HepG2 (cell line): ENCODE measurements around the gene TMEM141. TPM values are rescaled to one million over a fixed set of nuclear protein-coding genes. Genes with fewer than 3 reads are reported as not detected.

Experiments used
- ATF4 ChIP-seq, 2 experiments: fragments of 450-650 bp in 1 of 2; sonication (generic) in 1 of 2; formaldehyde crosslinking; IDR thresholded peaks; 2 replicates each; pipeline versions ENCODE4 v1.5.0 to v1.8.0; 2020 to 2022; ENCODE audit warnings: mild to moderate bottlenecking in 1 of 2, missing genetic modification reagents in 1 of 2
- DR1 ChIP-seq: sonication (generic); formaldehyde crosslinking; IDR thresholded peaks from 2 replicates; pipeline ENCODE4 v1.8.0; 2021; ENCODE audit warnings: mild to moderate bottlenecking, missing genetic modification reagents, inconsistent platforms
- HOXA7 ChIP-seq: sonication (generic); formaldehyde crosslinking; IDR thresholded peaks from 2 replicates; pipeline ENCODE4 v1.8.1; 2022; ENCODE audit warnings: mild to moderate bottlenecking, missing genetic modification reagents, moderate library complexity
- PAWR ChIP-seq: sonication (generic); formaldehyde crosslinking; IDR thresholded peaks from 2 replicates; pipeline ENCODE4 v1.4.0; 2020; ENCODE audit warnings: missing genetic modification reagents, mild to moderate bottlenecking, borderline replicate concordance
- TCF12 ChIP-seq, 2 experiments: fragments of 450-650 bp in 1 of 2; sonication (generic) in 1 of 2; formaldehyde crosslinking in 1 of 2; IDR thresholded peaks; 2 replicates each; pipeline versions ENCODE4 v1.6.1 to v1.8.0; 2017 to 2022; ENCODE audit warnings: antibody characterized with exemption in 1 of 2, mild to moderate bottlenecking in 1 of 2, missing genetic modification reagents in 1 of 2, moderate library complexity in 1 of 2
- ZC3H4 ChIP-seq: sonication (generic); formaldehyde crosslinking; IDR thresholded peaks from 2 replicates; pipeline ENCODE4 v1.4.0; 2020; ENCODE audit warnings: missing genetic modification reagents, borderline replicate concordance
- ZKSCAN5 ChIP-seq: sonication (generic); formaldehyde crosslinking; IDR thresholded peaks from 2 replicates; pipeline ENCODE4 v1.5.1; 2020; ENCODE audit warnings: mild to moderate bottlenecking, missing genetic modification reagents
- ZNF18 ChIP-seq: sonication (generic); formaldehyde crosslinking; IDR thresholded peaks from 2 replicates; pipeline ENCODE4 v1.8.0; 2022; ENCODE audit warnings: mild to moderate bottlenecking, missing genetic modification reagents; ENCODE audit not compliant: insufficient replicate concordance
- ZNF260 ChIP-seq: sonication (generic); formaldehyde crosslinking; IDR thresholded peaks from 2 replicates; pipeline ENCODE4 v1.4.0; 2020; ENCODE audit warnings: missing genetic modification reagents, low read depth, mild to moderate bottlenecking, borderline replicate concordance
- ZNF503 ChIP-seq: sonication (generic); formaldehyde crosslinking; IDR thresholded peaks from 2 replicates; pipeline ENCODE4 v1.4.0; 2020; ENCODE audit warnings: missing genetic modification reagents
- ZNF552 ChIP-seq: sonication (generic); formaldehyde crosslinking; IDR thresholded peaks from 2 replicates; pipeline ENCODE4 v1.9.0; 2022; ENCODE audit warnings: missing genetic modification reagents, mild to moderate bottlenecking, borderline replicate concordance
- ZNF605 ChIP-seq: sonication (generic); formaldehyde crosslinking; IDR thresholded peaks from 2 replicates; pipeline ENCODE4 v1.8.0; 2022; ENCODE audit warnings: mild to moderate bottlenecking, missing genetic modification reagents
- ZNF609 ChIP-seq: sonication (generic); formaldehyde crosslinking; IDR thresholded peaks from 2 replicates; pipeline ENCODE4 v1.4.0; 2020; ENCODE audit warnings: mild to moderate bottlenecking, missing genetic modification reagents, borderline replicate concordance
- ZNF761 ChIP-seq: sonication (generic); formaldehyde crosslinking; conservative IDR thresholded peaks from 2 replicates; pipeline ENCODE4 v1.4.0; 2020; ENCODE audit warnings: mild to moderate bottlenecking, missing genetic modification reagents
- ZSCAN30 ChIP-seq: sonication (generic); formaldehyde crosslinking; IDR thresholded peaks from 2 replicates; pipeline ENCODE4 v1.5.0; 2020; ENCODE audit warnings: mild to moderate bottlenecking, missing genetic modification reagents
- polyA plus RNA-seq, 8 experiments: library from polyadenylated mRNA; depleted of rRNA in 3 of 8; stranded (reverse) in 7 of 8; unstranded in 1 of 8; fragments of >200 nt; fragmentation: Illumina TruSeq in 4 of 8; extraction: Trizol in 4 of 8; gene quantifications; 2 replicates each; pipeline versions ENCODE4 v1.2.1 to v1.2.3, GENCODE V29; 2011 to 2016; ENCODE audit warnings: low read depth in 4 of 8, missing spikeins in 1 of 8, mixed read lengths in 1 of 8; ENCODE audit not compliant: insufficient read depth in 1 of 8
- total RNA-seq, 5 experiments: library from RNA; depleted of rRNA; stranded (reverse); fragments of >200 nt; fragmentation: Illumina TruSeq; extraction: Trizol; gene quantifications; 2 replicates each; pipeline ENCODE4 v1.2.3, GENCODE V29; 2016; ENCODE audit warnings: low read depth in 1 of 5

The TMEM141 gene
- total and polyA plus RNA-seq, 2 of the 13 experiments (the other 11 are each of a cell fraction or from before 2014, with no cell fraction given), result 81.0 to 202 TPM

GRCh38 chr9:136840877-136841645 lies 49.9 kb downstream of the TMEM141 start (continued):
- TF ChIP-seq ZNF18 (CRISPR knock-in tag) (no peak), ZNF503 (CRISPR knock-in tag) (no peak), ZSCAN30 (CRISPR knock-in tag) (no peak), DR1 (CRISPR knock-in tag) (no peak), ZNF761 (CRISPR knock-in tag) (0 out of 2 replicates have a peak, but pooled peaks have one; percentile 61), ZNF260 (no peak), ZNF605 (CRISPR knock-in tag) (no peak; the same call in 1 of the 2 replicates), PAWR (no peak), ZNF552 (CRISPR knock-in tag) (no peak), TCF12 (IDR thresholded peaks at IDR 0.05) (no peak), TCF12 (CRISPR knock-in tag; IDR thresholded peaks at IDR 0.05) (peak; percentile 60; the same call in 1 of the 2 replicates), HOXA7 (no peak), ZNF609 (CRISPR knock-in tag) (peak; percentile 80), ZKSCAN5 (CRISPR knock-in tag) (no peak), ATF4 (CRISPR knock-in tag; IDR thresholded peaks at IDR 0.05) (no peak), ZC3H4 (CRISPR knock-in tag) (no peak)
